ENCODE data around the gene POU6F2.

DNA sequence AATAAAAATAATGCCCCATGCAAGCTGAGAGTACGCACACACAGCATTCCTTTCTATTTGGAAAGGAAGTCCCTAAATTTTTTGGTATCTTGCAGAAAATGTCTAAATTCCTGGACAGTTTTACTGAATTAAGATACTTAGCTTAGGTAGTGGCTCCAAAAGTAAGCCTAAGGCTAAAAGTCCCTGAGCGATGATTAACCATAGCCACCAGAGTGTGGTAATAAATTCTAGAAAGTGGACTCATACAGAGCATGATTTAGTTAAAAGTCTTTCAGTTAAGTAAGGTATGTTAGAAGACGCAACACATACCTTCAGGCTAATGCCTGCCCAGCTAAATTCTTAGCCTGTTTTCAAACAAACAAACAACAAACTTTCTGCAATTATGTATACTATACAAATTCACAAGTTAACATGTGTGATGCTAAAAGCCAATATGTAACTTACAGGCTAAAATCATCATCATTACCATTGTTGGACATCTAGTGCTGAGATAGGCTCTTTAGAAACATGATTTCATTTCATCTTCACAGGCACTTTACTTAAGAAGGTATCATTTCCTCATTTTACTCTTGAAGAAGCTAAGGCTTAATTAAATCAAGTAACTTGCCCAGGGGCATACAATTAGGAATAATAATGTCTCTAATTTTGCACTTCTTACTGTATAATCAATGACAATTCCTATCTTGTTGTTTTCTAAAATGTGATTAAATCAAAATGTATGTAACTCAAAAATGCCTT lies 327.1 kb downstream of the POU6F2 start:
- TF ChIP-seq, protein P1, sequence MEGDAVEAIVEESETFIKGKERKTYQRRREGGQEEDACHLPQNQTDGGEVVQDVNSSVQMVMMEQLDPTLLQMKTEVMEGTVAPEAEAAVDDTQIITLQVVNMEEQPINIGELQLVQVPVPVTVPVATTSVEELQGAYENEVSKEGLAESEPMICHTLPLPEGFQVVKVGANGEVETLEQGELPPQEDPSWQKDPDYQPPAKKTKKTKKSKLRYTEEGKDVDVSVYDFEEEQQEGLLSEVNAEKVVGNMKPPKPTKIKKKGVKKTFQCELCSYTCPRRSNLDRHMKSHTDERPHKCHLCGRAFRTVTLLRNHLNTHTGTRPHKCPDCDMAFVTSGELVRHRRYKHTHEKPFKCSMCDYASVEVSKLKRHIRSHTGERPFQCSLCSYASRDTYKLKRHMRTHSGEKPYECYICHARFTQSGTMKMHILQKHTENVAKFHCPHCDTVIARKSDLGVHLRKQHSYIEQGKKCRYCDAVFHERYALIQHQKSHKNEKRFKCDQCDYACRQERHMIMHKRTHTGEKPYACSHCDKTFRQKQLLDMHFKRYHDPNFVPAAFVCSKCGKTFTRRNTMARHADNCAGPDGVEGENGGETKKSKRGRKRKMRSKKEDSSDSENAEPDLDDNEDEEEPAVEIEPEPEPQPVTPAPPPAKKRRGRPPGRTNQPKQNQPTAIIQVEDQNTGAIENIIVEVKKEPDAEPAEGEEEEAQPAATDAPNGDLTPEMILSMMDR (IDR thresholded peaks at IDR 0.05) = no peak
- no peak for TF ChIP-seq POLR2A (IDR thresholded peaks at IDR 0.05)

Measured in body of pancreas (tissue), 4 donors.